ENCODE results near the gene CXCR6.

CXCR6 gene

DNA sequence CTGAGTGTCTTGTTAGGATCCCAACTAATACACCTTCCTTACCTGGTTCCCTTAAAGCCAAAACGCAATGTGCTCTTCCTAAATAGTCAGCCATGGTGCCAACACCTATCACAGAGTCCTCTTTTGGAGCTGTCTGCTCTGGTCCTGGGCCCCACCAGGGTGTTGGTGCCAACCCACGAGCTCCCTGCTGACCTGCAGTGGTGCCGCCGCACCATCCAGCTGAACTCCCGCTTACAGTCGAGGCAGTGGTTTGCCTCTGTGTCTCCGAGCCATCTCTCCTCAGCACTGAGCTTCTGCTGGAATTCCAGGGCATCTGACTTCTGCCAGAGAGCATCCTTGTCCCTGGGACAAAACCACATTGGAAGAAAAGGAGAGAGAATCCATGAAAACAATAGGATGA, 15.9 kb downstream of the CXCR6 start:
- TF ChIP-seq, protein P1, sequence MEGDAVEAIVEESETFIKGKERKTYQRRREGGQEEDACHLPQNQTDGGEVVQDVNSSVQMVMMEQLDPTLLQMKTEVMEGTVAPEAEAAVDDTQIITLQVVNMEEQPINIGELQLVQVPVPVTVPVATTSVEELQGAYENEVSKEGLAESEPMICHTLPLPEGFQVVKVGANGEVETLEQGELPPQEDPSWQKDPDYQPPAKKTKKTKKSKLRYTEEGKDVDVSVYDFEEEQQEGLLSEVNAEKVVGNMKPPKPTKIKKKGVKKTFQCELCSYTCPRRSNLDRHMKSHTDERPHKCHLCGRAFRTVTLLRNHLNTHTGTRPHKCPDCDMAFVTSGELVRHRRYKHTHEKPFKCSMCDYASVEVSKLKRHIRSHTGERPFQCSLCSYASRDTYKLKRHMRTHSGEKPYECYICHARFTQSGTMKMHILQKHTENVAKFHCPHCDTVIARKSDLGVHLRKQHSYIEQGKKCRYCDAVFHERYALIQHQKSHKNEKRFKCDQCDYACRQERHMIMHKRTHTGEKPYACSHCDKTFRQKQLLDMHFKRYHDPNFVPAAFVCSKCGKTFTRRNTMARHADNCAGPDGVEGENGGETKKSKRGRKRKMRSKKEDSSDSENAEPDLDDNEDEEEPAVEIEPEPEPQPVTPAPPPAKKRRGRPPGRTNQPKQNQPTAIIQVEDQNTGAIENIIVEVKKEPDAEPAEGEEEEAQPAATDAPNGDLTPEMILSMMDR (IDR thresholded peaks at IDR 0.05; ENCODE audit: borderline replicate concordance, insufficient read depth, low read depth, low read length): no peak
- no peak overlapping the region for H3K4me3 ChIP-seq (ENCODE audit: low read depth, low read length)

GRCh38 chr3:45960289-45960688, 17.0 kb downstream of the CXCR6 start:
- no peak overlapping the region for H3K4me3 ChIP-seq (ENCODE audit: low read depth, low read length)
- TF ChIP-seq, protein P1 (IDR thresholded peaks at IDR 0.05; ENCODE audit: borderline replicate concordance, insufficient read depth, low read depth, low read length): no peak

DNA sequence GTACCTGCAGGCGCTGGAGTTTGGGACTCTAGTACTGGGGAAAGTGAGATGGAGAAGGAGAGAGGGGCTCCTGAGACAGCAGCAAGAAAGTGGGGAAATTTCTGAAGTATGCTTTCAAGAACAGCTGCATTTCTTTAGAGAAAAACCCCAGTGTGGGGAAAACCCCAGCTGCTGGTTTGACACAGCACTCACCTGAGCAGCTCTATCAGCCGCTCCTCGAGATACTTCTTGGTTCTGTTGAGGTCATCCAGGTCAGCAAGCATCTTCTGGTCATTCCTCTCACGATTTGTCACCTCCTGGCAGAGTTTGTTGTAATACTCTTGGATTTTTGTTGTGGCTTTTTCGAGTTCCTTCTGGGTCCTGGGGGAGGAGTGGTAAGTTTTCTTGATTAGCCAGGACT, 18.8 kb downstream of the CXCR6 start:
- no peak overlapping the region for H3K4me3 ChIP-seq (ENCODE audit: low read depth, low read length)
- TF ChIP-seq, protein P1 (IDR thresholded peaks at IDR 0.05; ENCODE audit: borderline replicate concordance, insufficient read depth, low read depth, low read length): no peak

DNA sequence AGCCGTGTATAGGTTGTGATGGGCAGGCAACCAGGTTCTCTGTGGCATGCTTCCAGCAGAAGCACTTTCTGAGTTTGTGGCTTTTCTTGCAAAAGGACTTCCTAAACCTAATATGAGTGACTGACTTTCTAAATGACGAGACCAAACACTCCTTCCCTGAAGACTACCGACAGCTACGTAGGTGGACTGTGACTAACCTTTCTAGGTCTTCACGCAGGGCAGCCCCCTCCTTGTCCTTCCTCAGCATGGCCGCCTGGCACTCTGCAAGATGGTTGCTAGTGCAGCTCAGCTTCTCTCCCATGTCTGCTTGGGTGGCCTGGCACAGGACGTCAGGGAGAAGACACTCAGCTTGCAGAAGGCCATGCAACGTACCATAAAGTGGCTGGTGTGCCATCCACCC, 20.9 kb downstream of the CXCR6 start:
- H3K4me3 ChIP-seq (ENCODE audit: low read depth, low read length): no peak overlapping the region
- TF ChIP-seq, protein P1 (IDR thresholded peaks at IDR 0.05; ENCODE audit: borderline replicate concordance, insufficient read depth, low read depth, low read length): no peak

GRCh38 chr3:45965253-45965652, 22.0 kb downstream of the CXCR6 start:
- TF ChIP-seq, protein P1 (IDR thresholded peaks at IDR 0.05; ENCODE audit: borderline replicate concordance, insufficient read depth, low read depth, low read length): no peak
- no peak overlapping the region for H3K4me3 ChIP-seq (ENCODE audit: low read depth, low read length)

DNA sequence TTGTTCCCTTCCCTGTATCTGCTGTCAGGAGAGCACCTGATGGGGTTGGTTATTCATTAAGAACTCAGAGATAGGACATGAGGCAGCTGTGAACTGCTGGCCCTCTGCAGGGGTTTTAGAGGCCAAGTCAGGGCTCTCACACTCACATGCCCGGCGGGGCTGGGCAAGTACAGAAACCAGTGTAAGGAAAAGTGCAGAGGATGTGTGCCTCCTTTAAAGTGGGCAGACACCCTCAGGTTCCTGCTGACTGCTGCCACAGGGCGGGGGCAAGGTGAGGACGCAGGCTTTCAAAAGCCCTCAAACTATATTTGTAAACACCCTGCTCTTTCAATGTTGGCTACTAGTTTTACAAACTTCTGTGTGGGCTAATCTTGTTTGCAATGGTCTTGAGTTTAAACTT, 22.4 kb downstream of the CXCR6 start:
- TF ChIP-seq, protein P1 (IDR thresholded peaks at IDR 0.05; ENCODE audit: borderline replicate concordance, insufficient read depth, low read depth, low read length): no peak
- H3K4me3 ChIP-seq (ENCODE audit: low read depth, low read length): no peak overlapping the region

- H3K4me3 ChIP-seq (ENCODE audit: low read depth, low read length): no peak overlapping the region
- TF ChIP-seq, protein P1 (IDR thresholded peaks at IDR 0.05; ENCODE audit: borderline replicate concordance, insufficient read depth, low read depth, low read length): no peak
These were observed 23.1 kb downstream of the CXCR6 start for GRCh38 chr3:45966371-45966791.

All from GM12875 (cell line).